WTC11 (cell line): ENCODE results near the gene NRP2. TPM values are rescaled to one million over a fixed set of nuclear protein-coding genes. Genes with fewer than 3 reads are reported as not detected.

ENCODE experiments used
- ATAC-seq: fragments of 200-7000 bp; cut with Tn5 transposase; 2 replicates; pipeline ENCODE4 v1.10.0; 2021; ENCODE audit warnings: mild to moderate bottlenecking, moderate library complexity
- CTCF ChIA-PET: fragments of 300-600 bp; sonication (Branson Sonifier 250); formaldehyde crosslinking; loops from one replicate; lab custom pipeline; 2021; ENCODE audit warnings: antibody characterized with exemption; lab: Charles Lee
- POLR2A ChIA-PET: fragments of 350-600 bp; sonication (Branson Sonifier 250); formaldehyde crosslinking; loops from one replicate; lab custom pipeline; 2021; ENCODE audit warnings: antibody characterized with exemption; lab: Charles Lee
- DNase-seq: peaks from one replicate; pipeline ENCODE4 v3.0.0; 2021; ENCODE audit warnings: low spot score
- H3K27ac Mint-ChIP-seq: 2 replicates; pipeline ENCODE4 v1.8.0; 2021; ENCODE audit warnings: mixed read lengths
- H3K27me3 Mint-ChIP-seq: 2 replicates; pipeline ENCODE4 v1.8.0; 2021; ENCODE audit warnings: low read depth, mild to moderate bottlenecking, moderate library complexity, mixed read lengths
- H3K36me3 Mint-ChIP-seq: 2 replicates; pipeline ENCODE4 v1.8.0; 2021; ENCODE audit warnings: mixed read lengths
- H3K4me1 Mint-ChIP-seq: 2 replicates; pipeline ENCODE4 v1.8.0; 2022; ENCODE audit warnings: mixed read lengths
- H3K4me3 Mint-ChIP-seq: 2 replicates; pipeline ENCODE4 v1.8.0; 2021; ENCODE audit warnings: mild to moderate bottlenecking, moderate library complexity, mixed read lengths
- H3K9me3 Mint-ChIP-seq: 2 replicates; pipeline ENCODE4 v1.8.0; 2021; ENCODE audit warnings: mixed read lengths
- ATF1 ChIP-seq: sonication (generic); formaldehyde crosslinking; IDR thresholded peaks from 2 replicates; pipeline ENCODE4 v1.8.1; 2023; ENCODE audit warnings: mild to moderate bottlenecking, moderate library complexity, missing genetic modification reagents
- ESRRA ChIP-seq: sonication (generic); formaldehyde crosslinking; IDR thresholded peaks from 2 replicates; pipeline ENCODE4 v1.8.1; 2022; ENCODE audit warnings: mild to moderate bottlenecking, missing genetic modification reagents, borderline replicate concordance
- ETV6 ChIP-seq: sonication (generic); formaldehyde crosslinking; IDR thresholded peaks from 2 replicates; pipeline ENCODE4 v1.8.1; 2022; ENCODE audit warnings: mild to moderate bottlenecking, missing genetic modification reagents
- GRHL2 ChIP-seq: fragments of 250-450 bp; sonication (Bioruptor Pico); IDR thresholded peaks from 2 replicates; pipeline ENCODE4 v1.8.0; 2022; ENCODE audit warnings: mild to moderate bottlenecking, moderate library complexity; ENCODE audit not compliant: insufficient replicate concordance, severe bottlenecking
- IRF2 ChIP-seq: sonication (generic); formaldehyde crosslinking; IDR thresholded peaks from 2 replicates; pipeline ENCODE4 v1.8.0; 2022; ENCODE audit warnings: low read depth, missing genetic modification reagents, borderline replicate concordance
- JUN ChIP-seq: sonication (generic); formaldehyde crosslinking; IDR thresholded peaks from 2 replicates; pipeline ENCODE4 v1.8.0; 2023; ENCODE audit warnings: mild to moderate bottlenecking, missing genetic modification reagents
- MYBL2 ChIP-seq: sonication (generic); formaldehyde crosslinking; IDR thresholded peaks from 2 replicates; pipeline ENCODE4 v1.8.1; 2023; ENCODE audit warnings: mild to moderate bottlenecking, moderate library complexity, missing genetic modification reagents
- OVOL2 ChIP-seq: fragments of 250-450 bp; sonication (Bioruptor Pico); IDR thresholded peaks from 2 replicates; pipeline ENCODE4 v1.9.0; 2021; ENCODE audit warnings: mild to moderate bottlenecking, borderline replicate concordance
- SMAD4 ChIP-seq: sonication (generic); formaldehyde crosslinking; IDR thresholded peaks from 2 replicates; pipeline ENCODE4 v1.8.0; 2022; ENCODE audit warnings: mild to moderate bottlenecking, missing genetic modification reagents
- ZNF121 ChIP-seq: sonication (generic); formaldehyde crosslinking; IDR thresholded peaks from 2 replicates; pipeline ENCODE4 v1.8.0; 2023; ENCODE audit warnings: missing genetic modification reagents
- ZNF219 ChIP-seq: sonication (generic); formaldehyde crosslinking; IDR thresholded peaks from 2 replicates; pipeline ENCODE4 v1.8.0; 2023; ENCODE audit warnings: missing genetic modification reagents, mild to moderate bottlenecking, borderline replicate concordance
- total RNA-seq: library from RNA; stranded (reverse); gene quantifications from 3 replicates; pipeline ENCODE4 v1.2.3, GENCODE V29; 2021
- TF ChIP-seq, protein P1 (sequence below): sonication (generic); formaldehyde crosslinking; IDR thresholded peaks from 2 replicates; pipeline ENCODE4 v1.8.0; 2023; ENCODE audit warnings: missing genetic modification reagents
- TF ChIP-seq, protein P2 (sequence below): fragments of 250-450 bp; sonication (Bioruptor Pico); IDR thresholded peaks from 2 replicates; pipeline ENCODE4 v1.9.0; 2021; ENCODE audit warnings: mild to moderate bottlenecking
- TF ChIP-seq, protein P3 (sequence below): fragments of 250-450 bp; sonication (Bioruptor Pico); IDR thresholded peaks from 2 replicates; pipeline ENCODE4 v2.1.2; 2022; ENCODE audit warnings: mild to moderate bottlenecking, moderate library complexity
- TF ChIP-seq, protein P4 (sequence below): sonication (generic); formaldehyde crosslinking; IDR thresholded peaks from 2 replicates; pipeline ENCODE4 v1.8.1; 2023; ENCODE audit warnings: mild to moderate bottlenecking, moderate library complexity, missing genetic modification reagents
- TF ChIP-seq, protein P5 (sequence below): sonication (generic); formaldehyde crosslinking; IDR thresholded peaks from 2 replicates; pipeline ENCODE4 v1.8.1; 2023; ENCODE audit warnings: mild to moderate bottlenecking, missing genetic modification reagents, moderate library complexity
- TF ChIP-seq, protein P6 (sequence below): sonication (generic); formaldehyde crosslinking; IDR thresholded peaks from 2 replicates; pipeline ENCODE4 v1.8.0; 2022; ENCODE audit warnings: mild to moderate bottlenecking, missing genetic modification reagents

NRP2 gene
- total RNA-seq, 1 experiment from 2014 or later: 41.0 TPM

DNA sequence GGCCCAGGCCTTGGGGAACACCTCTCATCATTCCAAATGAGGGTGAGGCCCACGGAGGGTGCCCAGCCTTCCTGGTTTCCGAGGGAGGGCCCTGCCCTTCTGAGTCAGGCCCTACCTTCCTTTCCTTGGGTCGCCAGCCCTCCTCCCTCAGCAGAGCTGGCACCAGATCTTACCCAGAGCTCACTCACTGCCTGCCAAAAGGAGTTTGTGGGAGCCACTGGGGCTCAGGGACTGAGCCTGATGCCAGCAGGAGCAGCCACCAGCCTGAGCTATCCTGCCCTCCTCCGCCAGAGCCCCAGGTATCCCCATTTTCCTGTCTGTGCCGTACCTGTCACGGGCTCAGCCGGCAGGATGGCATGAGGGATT is 64.1 kb downstream of the NRP2 start (continued):
- TF ChIP-seq, protein P1, sequence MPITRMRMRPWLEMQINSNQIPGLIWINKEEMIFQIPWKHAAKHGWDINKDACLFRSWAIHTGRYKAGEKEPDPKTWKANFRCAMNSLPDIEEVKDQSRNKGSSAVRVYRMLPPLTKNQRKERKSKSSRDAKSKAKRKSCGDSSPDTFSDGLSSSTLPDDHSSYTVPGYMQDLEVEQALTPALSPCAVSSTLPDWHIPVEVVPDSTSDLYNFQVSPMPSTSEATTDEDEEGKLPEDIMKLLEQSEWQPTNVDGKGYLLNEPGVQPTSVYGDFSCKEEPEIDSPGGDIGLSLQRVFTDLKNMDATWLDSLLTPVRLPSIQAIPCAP (CRISPR knock-in tag): no peak
- TF ChIP-seq JUN (CRISPR knock-in tag): no peak
- TF ChIP-seq, protein P2, sequence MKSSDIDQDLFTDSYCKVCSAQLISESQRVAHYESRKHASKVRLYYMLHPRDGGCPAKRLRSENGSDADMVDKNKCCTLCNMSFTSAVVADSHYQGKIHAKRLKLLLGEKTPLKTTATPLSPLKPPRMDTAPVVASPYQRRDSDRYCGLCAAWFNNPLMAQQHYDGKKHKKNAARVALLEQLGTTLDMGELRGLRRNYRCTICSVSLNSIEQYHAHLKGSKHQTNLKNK: no peak

DNA sequence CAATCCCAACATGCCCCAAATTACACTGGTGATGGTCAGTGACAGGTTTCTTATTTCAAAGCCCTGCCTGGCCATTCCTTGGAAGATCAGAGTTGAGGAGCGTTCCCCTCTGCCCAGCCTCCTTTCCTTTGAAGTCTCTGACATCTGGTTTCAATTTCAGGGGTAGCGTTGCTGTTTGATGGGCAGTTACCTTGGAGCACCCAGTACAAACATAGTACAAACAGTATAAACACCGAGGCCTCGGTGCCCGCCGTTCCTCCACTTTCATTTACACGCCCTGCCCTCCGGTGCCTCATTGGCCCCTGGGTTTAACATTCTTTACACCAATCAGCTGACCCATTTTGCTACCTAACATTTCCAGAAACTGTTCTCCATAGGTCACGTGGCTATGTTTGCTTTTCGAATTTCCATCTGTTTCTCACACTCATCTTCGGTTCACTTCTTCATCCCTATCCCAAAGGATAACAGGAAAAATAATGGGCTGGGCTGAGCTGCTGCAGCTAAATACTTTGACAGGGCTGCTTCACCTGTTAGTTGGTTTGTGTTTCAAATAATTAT is 65.6 kb downstream of the NRP2 start:
- ATAC-seq (no peak), DNase-seq (no peak)
- TF ChIP-seq ZNF121 (CRISPR knock-in tag): no peak
- TF ChIP-seq, protein P3, sequence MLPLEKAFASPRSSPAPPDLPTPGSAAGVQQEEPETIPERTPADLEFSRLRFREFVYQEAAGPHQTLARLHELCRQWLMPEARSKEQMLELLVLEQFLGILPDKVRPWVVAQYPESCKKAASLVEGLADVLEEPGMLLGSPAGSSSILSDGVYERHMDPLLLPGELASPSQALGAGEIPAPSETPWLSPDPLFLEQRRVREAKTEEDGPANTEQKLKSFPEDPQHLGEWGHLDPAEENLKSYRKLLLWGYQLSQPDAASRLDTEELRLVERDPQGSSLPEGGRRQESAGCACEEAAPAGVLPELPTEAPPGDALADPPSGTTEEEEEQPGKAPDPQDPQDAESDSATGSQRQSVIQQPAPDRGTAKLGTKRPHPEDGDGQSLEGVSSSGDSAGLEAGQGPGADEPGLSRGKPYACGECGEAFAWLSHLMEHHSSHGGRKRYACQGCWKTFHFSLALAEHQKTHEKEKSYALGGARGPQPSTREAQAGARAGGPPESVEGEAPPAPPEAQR (CRISPR knock-in tag): no peak
- TF ChIP-seq, protein P4, sequence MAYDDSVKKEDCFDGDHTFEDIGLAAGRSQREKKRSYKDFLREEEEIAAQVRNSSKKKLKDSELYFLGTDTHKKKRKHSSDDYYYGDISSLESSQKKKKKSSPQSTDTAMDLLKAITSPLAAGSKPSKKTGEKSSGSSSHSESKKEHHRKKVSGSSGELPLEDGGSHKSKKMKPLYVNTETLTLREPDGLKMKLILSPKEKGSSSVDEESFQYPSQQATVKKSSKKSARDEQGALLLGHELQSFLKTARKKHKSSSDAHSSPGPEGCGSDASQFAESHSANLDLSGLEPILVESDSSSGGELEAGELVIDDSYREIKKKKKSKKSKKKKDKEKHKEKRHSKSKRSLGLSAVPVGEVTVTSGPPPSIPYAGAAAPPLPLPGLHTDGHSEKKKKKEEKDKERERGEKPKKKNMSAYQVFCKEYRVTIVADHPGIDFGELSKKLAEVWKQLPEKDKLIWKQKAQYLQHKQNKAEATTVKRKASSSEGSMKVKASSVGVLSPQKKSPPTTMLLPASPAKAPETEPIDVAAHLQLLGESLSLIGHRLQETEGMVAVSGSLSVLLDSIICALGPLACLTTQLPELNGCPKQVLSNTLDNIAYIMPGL (CRISPR knock-in tag): no peak
- H3K27ac Mint-ChIP-seq: peak overlapping the region; percentile 58; the same call in 1 of the 2 replicates
- H3K36me3 Mint-ChIP-seq: peaks cover 14% of the 10 kb centered on the region; the same call in 1 of the 2 replicates
- no peak overlapping the region for H3K4me3 Mint-ChIP-seq
- H3K4me1 Mint-ChIP-seq: peaks cover 30% of the 10 kb centered on the region
- CTCF ChIA-PET: interaction anchor here (0.6 to 2.8 kb wide), 6 partner anchors 13 to 200 kb away, joined by 3 to 14 read pairs (median 4); no protein-coding TSS in a partner anchor
- POLR2A ChIA-PET: no interaction called here
- H3K27me3 Mint-ChIP-seq: no peaks in the 10 kb centered on the region
- no peaks in the 10 kb centered on the region for H3K9me3 Mint-ChIP-seq

DNA sequence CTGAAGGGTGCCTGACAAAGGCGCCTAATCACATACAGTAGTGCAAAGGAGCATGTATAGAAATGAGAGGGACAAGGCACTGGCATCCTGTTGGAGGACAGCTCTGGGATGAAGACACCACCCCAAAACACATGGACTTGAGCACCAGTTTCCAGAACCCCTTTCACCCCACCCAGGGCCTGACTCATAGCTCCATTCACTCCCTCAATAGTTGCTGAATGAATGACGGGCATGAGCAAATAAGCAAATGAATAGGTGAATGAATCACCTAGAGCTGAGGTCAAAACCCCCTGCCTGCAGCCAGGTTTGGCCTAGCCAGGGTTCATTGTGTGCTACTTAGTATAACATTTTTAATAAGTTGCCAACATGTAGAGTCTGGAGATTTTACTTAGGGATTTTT is 66.3 kb downstream of the NRP2 start:
- ChIA-PET POLR2A (no interaction called here), CTCF (interaction anchor here (0.6 to 2.8 kb wide), 7 partner anchors 13 to 199 kb away, joined by 3 to 14 read pairs (median 3); no protein-coding TSS in a partner anchor)
- H3K4me1 Mint-ChIP-seq: peaks cover 30% of the 10 kb centered on the region
- no peak overlapping the region for H3K4me3 Mint-ChIP-seq
- no peaks in the 10 kb centered on the region for H3K27me3 Mint-ChIP-seq
- 0 out of 2 replicates have a peak overlapping the region, but pooled peaks have one; percentile 35 for H3K27ac Mint-ChIP-seq
- DNase-seq: no peak
- H3K36me3 Mint-ChIP-seq: peaks cover 11% of the 10 kb centered on the region; the same call in 1 of the 2 replicates
- ATAC-seq: peak; percentile 87
- TF ChIP-seq, protein P5, sequence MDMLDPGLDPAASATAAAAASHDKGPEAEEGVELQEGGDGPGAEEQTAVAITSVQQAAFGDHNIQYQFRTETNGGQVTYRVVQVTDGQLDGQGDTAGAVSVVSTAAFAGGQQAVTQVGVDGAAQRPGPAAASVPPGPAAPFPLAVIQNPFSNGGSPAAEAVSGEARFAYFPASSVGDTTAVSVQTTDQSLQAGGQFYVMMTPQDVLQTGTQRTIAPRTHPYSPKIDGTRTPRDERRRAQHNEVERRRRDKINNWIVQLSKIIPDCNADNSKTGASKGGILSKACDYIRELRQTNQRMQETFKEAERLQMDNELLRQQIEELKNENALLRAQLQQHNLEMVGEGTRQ (CRISPR knock-in tag): no peak
- TF ChIP-seq ZNF219 (CRISPR knock-in tag) (no peak), ESRRA (CRISPR knock-in tag) (no peak), IRF2 (CRISPR knock-in tag) (no peak), ATF1 (CRISPR knock-in tag) (no peak), MYBL2 (CRISPR knock-in tag) (no peak), SMAD4 (CRISPR knock-in tag) (no peak), GRHL2 (no peak), ETV6 (CRISPR knock-in tag) (no peak), OVOL2 (CRISPR knock-in tag) (no peak)
- TF ChIP-seq, protein P6, sequence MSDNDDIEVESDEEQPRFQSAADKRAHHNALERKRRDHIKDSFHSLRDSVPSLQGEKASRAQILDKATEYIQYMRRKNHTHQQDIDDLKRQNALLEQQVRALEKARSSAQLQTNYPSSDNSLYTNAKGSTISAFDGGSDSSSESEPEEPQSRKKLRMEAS (CRISPR knock-in tag): no peak
- no peaks in the 10 kb centered on the region for H3K9me3 Mint-ChIP-seq
